HG02885 (cell line): Measurements from ENCODE around the gene DNAH7.
"Not testable (repeated sequence)": the region's sequence is repeated elsewhere in the genome, so short reads cannot be mapped to it uniquely, and the experiment has no call there.

Source experiments
- ATAC-seq: cut with Tn5 transposase; IDR thresholded peaks from one replicate; pipeline ENCODE4 v1.9.1; 2021; ENCODE audit warnings: mild to moderate bottlenecking; ENCODE audit not compliant: unreplicated experiment, poor library complexity

The DNAH7 gene

DNA sequence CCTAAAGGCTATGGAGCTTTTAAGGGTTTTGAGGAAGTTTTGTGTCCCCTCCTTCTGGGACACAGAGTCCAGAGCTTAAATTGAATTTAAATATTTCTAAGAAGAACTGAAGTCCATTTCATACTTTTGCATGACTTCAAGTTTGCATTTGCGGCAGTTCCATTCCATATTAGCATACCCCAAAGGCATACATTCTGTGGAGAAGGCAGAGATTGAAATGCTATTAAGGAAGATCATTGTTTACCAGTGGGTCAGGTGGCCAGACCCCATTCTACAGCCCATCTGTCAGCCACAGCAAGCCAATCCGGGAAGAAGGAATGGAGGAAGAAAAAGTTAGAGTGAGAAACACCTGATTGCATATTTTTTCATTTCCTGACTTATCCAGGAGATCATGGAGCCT, 75.0 kb downstream of the DNAH7 start:
- no peak for ATAC-seq

DNA sequence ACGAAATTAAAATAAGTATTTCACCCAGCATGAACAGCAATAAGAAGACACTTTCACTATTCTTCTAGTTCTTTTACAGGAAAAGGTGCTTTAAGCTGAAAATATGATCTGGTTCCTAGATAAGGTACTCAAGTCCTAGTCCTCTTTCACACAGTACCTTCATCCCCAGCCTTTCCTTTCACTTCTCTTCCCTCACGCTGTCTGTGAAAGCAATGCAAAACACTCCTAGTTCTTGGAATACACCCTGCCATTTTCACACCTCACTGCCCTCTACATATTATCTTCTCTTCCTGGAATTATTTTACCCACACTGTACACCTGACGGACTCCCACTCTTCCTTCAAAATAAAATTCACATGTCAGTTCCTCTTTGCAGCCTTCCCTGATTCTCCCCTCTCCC, 82.9 kb downstream of the DNAH7 start:
- ATAC-seq, result no peak

DNA sequence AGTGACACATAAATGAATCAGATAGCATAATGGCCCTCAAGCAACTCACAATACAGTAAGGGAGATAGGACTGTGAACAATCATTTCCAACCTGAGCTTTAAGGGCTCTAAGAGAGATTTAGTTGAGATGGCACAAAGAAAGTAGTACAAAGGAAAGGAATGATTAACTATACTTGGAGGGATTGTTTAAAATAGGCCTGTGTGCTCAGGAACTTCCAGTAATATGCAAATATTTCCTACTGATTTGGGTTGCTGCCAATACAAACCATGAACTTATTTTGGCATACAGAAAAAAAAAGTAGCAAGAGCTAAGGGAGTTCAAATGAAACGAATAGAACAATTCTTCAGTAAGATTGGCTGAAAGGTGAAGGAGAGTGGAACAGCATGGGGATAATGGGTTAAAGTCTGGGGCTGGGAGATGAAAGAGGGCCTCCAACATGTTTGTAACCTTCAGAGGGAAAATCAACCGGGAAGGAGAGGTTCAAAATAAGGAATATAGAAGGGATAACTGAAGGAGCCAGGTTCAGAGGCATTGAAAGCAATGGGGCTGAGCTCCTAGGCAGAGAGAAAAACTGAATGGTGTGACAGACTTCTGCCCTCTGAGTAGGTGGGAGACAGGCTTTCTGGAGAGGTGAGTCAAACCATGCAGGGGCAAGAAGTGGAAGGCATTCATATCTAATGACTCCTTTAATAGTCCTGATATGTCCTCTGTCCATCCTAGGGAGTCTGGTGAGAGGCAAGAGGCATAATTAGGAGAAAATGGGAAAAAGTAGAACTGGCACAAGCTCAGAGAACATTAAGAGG, 83.5 kb downstream of the DNAH7 start:
- ATAC-seq, result no peak

DNA sequence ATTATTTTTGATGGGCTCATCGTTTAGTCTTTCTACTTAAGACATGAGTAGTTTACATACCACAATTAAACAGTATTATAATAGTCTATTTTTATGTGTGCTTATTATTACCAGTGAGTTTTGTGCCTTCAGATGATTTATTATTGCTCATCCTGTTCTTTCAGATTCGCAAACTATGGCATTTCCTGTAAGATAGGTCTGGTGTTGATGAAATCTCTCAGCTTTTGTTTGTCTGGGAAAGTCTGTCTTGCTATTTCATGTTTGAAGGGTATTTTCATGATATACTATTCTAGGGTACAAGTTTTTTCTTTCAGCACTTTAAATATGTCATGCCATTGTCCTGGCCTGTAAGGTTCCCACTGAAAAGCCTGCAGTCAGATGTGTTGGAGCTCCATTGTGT, 101.3 kb downstream of the DNAH7 start:
- no peak for ATAC-seq

DNA sequence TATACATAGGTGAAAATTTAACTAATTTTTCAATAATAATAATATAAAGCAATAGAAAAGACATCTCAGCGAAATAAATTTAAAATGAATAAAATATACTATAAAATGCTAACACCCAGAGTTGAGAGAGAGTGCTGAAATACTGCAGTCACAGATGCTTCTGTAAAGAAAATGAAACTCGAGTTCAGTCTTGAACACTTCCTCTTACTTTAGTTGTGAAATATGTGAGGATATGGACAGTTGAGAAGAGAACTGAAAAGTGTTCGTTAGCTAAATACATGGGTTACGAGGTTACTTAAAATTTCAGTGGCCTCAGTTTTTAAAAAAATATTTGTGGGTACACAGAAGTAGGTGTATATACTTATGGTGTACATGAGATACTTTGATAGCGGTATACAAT, 106.8 kb downstream of the DNAH7 start:
- peak; percentile 97 for ATAC-seq

DNA sequence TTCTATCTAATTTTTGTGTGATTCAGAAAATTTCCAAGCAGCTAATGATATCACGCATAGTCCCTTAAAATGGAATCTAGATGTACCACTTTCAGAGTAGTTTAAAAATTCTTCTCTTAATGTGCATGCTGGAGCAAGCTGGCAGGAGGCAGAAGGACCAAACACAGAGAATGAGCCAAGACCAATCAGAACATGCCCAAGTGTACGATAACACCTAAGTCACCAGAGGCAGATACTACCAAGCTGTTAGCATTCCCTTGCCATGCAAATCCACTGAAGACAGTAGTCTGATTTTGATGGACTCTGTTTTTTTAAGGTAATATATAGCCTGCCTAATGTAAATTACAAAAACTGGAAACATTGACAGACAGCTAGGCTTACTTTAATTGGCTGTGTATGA, 109.3 kb downstream of the DNAH7 start:
- no peak for ATAC-seq

DNA sequence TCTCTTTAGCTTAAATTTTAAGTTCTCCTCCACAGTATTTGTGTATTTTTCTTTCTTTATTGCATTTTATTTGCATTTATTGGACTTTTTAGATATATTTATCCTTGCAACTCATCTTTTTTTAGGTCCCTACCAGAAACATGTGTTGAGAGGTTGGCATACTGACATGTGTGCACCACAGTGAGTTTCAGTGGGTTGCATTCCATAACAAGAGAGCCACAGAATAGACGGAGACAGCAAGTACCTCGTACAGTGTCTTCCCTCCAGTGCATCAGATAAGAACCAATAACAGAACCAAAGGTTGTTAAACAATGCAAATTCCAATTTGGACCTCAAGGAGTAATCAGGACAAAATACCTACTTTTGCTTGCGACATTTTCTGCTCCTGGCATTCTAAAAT, 111.9 kb downstream of the DNAH7 start:
- ATAC-seq, result no peak

DNA sequence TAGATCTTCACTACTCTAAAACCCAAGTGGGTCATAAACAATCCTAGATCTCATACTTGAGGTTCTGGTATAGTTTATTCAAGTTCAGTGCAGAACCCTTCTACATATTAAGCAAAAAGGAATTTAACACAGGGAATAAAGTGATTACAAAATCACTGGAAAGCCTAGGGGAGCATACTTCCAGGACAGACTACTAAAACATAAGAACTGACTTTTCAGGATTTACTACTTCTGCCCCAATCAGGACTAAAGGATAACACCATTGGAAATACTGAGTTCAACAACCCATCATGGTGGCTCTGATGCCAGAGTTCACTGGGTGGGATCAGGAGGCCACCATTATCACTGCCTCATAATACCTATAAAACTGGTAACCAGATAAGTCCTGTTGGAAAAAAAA, 123.6 kb downstream of the DNAH7 start:
- ATAC-seq, result no peak

DNA sequence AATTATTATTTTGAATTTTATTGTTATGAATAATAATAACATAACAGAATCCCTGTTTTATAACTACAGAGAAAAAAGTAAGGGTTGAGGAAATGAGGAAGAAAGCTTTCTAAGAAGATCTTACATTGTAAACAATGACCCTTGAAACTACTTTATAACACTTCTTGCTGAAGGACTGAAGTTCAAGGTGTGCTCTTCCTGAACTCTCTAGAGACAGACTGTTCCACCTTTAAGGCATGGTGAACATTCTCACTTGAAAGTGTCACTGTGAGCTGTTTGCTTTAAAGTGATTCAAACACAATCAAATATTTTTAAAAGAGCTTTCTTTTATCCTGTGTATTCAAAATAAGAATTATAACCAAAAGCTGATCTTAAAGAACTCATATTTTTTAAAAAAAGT, 131.5 kb downstream of the DNAH7 start:
- no peak for ATAC-seq

DNA sequence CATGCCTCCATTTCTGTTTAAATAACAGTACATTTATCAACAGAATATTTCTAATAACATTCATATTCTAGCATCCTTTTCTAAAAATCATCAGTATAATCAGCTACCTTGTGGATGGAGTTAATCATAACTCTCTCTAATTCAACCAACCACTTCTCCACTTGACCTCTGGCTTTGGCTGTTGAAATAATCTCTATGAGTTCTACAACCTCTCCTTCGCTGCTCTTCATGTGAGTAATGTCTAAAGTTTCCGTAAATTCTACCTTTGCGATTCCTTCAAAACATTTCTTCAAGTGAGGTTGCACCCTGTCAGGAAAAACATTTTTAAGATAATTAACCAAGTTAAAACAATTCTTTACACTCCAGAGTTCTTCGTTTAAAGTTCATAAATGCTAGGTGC, 134.2 kb downstream of the DNAH7 start:
- ATAC-seq, result no peak

DNA sequence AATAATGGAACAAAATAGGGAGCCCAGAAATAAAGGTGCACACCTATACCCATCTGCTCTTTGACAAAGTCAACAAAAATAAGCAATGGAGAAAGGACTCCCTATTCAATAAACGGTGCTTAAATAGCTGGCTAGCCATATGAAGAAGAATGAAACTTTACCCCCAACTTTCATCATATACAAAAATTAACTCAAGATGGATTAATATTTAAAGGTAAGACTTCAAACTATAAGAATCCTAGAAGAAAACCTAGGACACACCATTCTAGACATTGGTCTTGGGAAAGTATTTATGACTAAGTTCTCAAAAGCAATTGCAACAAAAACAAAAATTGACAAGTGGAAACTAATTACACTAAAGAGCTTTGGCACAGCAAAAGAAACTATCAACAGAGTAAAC, 139.1 kb downstream of the DNAH7 start:
- no peak for ATAC-seq

DNA sequence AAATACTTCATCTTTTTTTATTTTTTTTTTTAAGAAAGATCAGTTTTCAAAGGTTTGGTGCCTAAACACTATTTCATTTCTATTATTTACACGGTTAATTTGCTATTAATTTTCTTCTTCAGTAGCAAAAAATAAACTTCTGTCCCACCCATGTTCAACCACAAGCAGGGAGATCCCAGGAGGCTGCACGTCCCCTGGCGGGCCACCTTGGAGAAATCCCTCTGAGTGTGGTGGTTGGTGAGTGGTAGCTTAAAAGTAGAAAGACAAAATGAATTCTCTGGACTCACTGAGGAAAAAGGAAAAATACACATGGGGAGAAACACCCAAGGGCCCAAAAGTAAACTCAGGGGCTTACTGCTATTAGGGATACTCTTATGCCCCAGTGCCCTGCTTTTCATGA, 143.5 kb downstream of the DNAH7 start:
- ATAC-seq, result no peak

DNA sequence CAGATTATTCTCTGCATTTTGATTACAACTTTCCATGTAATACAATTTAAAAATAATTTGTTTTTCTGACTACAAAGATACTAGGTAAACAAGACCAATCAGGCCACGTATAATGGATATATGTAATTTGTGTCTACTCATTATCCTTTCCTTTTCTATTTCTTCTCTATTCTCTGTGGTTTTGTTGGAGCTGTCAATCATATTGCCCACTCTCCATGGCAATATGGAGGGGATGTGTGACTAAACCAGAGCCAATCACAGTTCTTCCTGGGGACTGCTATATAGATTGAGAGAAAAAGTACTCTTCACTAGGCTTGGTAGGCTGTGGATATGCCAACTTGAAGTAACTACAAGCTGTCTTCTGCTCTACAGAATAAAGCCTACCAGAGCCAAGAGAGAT, 144.7 kb downstream of the DNAH7 start:
- ATAC-seq, result no peak

DNA sequence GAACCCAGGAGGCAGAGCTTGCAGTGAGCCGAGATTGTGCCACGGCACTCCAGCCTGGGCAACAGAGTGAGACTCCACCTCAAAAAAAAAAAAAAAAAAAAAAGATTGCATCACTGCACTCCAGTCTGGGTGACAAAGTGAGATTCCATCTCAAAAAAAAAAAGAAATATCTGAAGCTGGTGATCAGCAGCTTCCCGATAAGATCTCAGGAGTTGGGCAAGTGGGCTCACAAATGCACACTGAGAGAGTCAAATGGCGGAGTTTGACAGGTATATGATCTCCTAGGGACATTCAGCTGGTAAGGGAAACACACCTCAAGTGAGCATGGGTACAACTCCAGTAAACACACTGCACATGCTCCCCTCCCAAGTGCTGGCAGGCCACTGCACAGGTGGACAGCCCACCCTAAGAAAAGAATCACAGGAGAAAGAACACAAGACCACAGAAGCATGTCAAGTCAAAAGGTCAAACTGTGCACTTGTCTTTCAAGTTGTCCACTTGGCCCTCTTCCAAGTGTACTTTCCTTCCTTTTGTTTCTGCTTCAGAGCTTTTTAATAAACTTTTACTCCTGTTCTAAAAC, 151.5 kb downstream of the DNAH7 start:
- ATAC-seq, result not testable (repeated sequence)

DNA sequence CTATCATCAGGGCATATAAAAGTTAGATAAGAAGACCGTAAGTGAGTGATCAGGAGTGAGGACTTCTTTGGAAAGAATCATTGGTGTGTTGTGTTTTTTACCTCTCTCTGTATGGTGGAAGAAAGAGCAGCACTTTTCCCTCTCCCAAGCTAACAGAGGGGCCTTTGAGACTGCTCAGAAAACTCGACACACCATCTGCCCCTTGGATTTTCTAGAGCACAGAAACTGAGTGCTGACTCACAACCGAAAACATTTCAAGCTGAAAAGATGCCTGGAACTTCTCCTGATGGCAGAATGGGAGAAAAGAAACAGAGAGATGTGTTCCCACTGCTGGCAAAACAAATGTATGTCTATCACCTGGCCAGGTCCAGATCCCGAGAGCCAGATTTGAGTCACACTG, 156.6 kb downstream of the DNAH7 start:
- ATAC-seq, result no peak

DNA sequence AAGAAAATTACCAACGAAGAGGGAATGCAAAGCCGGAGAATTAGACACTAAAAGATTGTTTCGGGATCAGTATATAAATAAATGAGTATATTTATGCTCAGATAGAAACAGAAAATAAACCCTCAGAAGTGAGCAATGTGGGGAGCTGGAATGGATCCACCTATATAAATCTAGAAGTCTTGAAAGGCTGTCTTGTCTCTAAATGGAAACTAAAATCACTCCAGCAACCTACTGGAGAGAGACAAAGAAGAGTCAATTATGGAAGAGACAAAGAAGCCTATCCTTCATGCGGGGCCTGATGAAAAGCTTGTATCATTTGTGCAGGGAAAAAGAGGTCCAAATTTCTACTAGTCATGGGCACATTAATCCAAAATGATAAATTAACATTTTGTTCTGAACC, 158.1 kb downstream of the DNAH7 start:
- no peak for ATAC-seq

DNA sequence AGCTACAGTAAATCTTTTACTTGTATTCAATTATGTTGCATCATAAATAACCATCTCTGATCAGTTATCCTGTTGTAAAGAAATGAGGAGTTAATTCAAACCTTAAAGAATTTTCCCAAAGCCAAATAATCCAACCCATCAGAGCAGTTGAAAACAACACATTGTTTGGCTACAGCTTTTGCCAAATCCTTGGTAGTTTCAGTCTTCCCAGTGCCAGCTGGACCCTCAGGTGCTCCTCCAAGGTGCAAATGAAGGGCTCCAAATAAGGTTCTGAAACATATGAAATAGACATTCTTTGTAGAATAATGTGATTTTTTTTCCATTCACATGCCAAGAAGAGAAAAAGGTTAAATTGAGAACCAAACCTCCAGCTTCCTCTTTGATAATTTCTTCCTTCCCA, 158.7 kb downstream of the DNAH7 start:
- no peak for ATAC-seq

DNA sequence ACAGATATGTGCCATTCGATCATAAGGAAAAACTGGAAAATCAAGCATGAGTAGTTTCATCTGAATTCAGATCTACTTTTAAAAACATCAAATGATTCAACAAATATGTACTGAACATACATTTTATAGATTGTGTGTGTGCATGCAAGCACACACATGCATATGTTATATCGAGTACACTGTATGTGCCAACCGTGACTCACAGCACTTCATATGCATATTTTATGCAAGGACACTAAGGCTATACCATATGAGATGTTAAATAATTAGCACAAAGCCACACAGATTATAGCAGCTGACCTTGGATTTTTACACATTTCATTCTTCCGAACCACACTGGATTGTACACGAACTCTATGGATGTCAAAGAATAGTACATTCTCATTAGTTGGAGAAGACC, 161.2 kb downstream of the DNAH7 start:
- no peak for ATAC-seq

DNA sequence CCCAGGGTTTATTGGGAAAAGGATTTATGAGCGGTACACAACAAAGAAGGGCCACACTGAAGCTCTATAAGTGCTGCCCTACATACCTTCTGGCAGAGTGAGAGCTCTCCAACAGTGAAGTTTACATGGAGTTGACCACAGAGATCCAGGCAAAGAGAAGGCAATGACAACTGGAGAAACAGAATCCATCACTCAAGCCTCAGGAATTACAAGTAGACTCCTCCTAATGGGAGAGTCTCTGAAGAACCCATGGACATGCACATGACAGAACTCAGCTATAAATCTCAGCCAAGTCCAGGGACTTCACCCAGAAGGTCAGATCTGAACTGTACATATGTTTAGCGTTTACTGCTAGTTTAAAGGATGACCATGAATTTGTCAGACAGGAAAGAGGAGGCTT, 164.7 kb downstream of the DNAH7 start:
- ATAC-seq, result no peak

DNA sequence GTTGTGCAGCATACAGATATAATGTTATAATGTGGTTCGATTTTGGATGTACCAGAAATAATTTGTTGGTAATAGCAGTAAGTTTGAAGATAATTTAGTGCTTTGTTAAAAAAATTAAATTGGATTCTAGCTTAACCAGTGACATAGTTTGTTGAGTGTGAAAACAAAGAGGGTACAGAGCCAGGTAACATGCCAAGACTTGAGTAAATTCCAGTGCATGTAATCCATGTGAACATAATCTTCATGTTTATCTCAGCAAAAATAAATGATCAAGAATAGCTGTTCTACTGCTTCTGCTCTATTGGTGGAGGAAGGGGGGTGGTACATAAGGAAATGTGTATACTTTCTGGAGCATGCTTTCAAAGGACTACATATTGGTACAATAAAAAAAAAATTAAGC, 165.8 kb downstream of the DNAH7 start:
- no peak for ATAC-seq

DNA sequence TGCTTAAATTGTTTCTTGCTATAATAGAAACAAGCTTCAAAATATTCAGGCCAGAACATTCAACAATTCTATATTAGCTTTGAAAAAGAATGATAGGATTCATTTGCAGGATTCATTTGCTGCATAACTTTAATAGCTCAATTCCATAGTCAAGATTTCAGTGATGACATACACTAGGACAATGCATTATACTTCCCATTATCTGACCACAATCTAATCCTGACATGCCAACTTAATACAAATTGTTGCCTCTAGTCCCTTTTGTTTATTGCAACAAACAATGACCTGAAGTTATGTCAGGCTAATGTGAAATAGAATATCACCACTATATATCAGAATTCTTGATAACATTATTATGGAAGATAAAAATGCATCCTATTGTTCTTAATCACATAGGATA, 169.4 kb downstream of the DNAH7 start:
- ATAC-seq, result no peak

DNA sequence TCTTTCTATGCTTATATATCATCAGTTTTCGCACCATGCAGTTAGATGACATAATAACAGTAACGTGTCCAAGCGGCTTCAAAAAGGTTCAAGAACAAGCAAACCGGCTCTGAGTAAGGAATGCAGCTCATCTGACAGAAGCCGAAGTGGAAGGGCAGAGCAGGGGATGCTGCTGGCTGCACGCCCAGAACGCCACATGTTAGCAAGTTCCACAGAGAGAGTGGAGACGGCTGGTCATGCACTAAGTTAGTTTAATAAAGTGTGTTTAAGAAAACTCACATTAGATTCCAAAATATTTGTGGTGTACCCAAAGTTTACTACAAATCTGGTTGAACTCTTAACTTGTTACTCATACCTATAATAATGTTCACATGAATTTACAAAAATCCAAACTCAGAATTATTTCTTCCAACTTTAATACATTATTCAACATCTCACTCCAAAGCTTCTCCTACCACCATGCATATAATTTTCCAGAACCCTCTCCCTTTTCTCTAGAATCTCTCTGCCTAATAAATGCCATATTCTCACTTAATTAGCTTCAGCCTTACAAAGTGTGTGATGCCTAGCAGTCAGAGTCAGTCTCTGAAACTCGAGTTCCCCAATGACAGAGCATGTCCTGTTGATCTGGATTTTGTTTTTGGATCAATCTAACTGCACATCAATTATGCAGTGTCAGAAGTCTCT, 170.0 kb downstream of the DNAH7 start:
- ATAC-seq, result no peak
